ENCODE data around the gene ADAM33. TPM values are rescaled to one million over a fixed set of nuclear protein-coding genes. Genes with fewer than 3 reads are reported as not detected.

ADAM33 gene
- total RNA-seq, 4 donors from 2014 or later: 2.6 to 6.4 (median 3.1) TPM

- no peaks in the 10 kb centered on the region for H3K4me1 ChIP-seq
- TF ChIP-seq POLR2A (IDR thresholded peaks at IDR 0.05) (no peak), CTCF (IDR thresholded peaks at IDR 0.05 in 4 of 5, conservative IDR thresholded peaks at IDR 0.05 in 1 of 5) (no peak)
- DNase-seq (no peak), ATAC-seq (no peak)
- no peak within 1 kb of the TSS for H3K4me3 ChIP-seq
- intact Hi-C loops (cut with DNase I; ENCODE audit: low total_unique reads): no loop called here
- in situ Hi-C loops (cut with MboI; ENCODE audit: low sequenced_read_pairs in 4 of 4): loop anchor here in 1 of 4 donors (10.0 kb wide), 1 partner anchor 52 kb away; the partner anchor contains the start of gene SIGLEC1
- H3K36me3 ChIP-seq: no peaks in the 10 kb centered on the region
- H3K9me3 ChIP-seq: no peaks in the 10 kb centered on the region
- H3K27ac ChIP-seq: no peak within 1 kb of the TSS
- peaks cover 15 to 23% (median 19%) of the 10 kb centered on the region in 3 donors for H3K27me3 ChIP-seq
Measured at GRCh38 chr20:3663031-3663701, 18.6 kb downstream of the ADAM33 start, which contains the start of gene GFRA4. GFRA4 (minus strand) TSS chr20:3663399; CDS start chr20:3663399, 0 bp downstream.

- Histone ChIP-seq H3K4me1 (no peaks in the 10 kb centered on the region), H3K27ac (no peak overlapping the region), H3K9me3 (no peaks in the 10 kb centered on the region), H3K4me3 (no peak overlapping the region), H3K36me3 (no peaks in the 10 kb centered on the region), H3K27me3 (peaks cover 15 to 23% (median 19%) of the 10 kb centered on the region in 3 donors)
- intact Hi-C loops (cut with DNase I; ENCODE audit: low total_unique reads): no loop called here
- in situ Hi-C loops (cut with MboI; ENCODE audit: low sequenced_read_pairs in 4 of 4): loop anchor here in 1 of 4 donors (10.0 kb wide), 1 partner anchor 53 kb away; the partner anchor contains the start of gene SIGLEC1
- DNase-seq (no peak), ATAC-seq (no peak)
- TF ChIP-seq CTCF (IDR thresholded peaks at IDR 0.05 in 4 of 5, conservative IDR thresholded peaks at IDR 0.05 in 1 of 5): no peak
- no peak for TF ChIP-seq POLR2A (IDR thresholded peaks at IDR 0.05)
Measured at GRCh38 chr20:3661814-3662665, 19.8 kb downstream of the ADAM33 start.

- no peak overlapping the region for H3K27ac ChIP-seq
- H3K27me3 ChIP-seq: peaks cover 15 to 23% (median 19%) of the 10 kb centered on the region in 3 donors
- TF ChIP-seq CTCF (IDR thresholded peaks at IDR 0.05 in 4 of 5, conservative IDR thresholded peaks at IDR 0.05 in 1 of 5) (no peak), POLR2A (IDR thresholded peaks at IDR 0.05) (no peak)
- no peak overlapping the region for H3K4me3 ChIP-seq
- no peaks in the 10 kb centered on the region for H3K4me1 ChIP-seq
- H3K36me3 ChIP-seq: no peaks in the 10 kb centered on the region
- intact Hi-C loops (cut with DNase I; ENCODE audit: low total_unique reads): no loop called here
- DNase-seq (no peak), ATAC-seq (no peak)
- no peaks in the 10 kb centered on the region for H3K9me3 ChIP-seq
- in situ Hi-C loops (cut with MboI; ENCODE audit: low sequenced_read_pairs in 4 of 4): loop anchor here in 1 of 4 donors (10.0 kb wide), 1 partner anchor 54 kb away; the partner anchor contains the start of gene SIGLEC1
Measured at GRCh38 chr20:3661060-3661813, 20.6 kb downstream of the ADAM33 start.

GRCh38 chr20:3660262-3661059, 21.3 kb downstream of the ADAM33 start:
- Histone ChIP-seq H3K9me3 (no peaks in the 10 kb centered on the region), H3K4me3 (no peak overlapping the region), H3K27me3 (peaks cover 15 to 23% (median 19%) of the 10 kb centered on the region in 3 donors), H3K4me1 (no peaks in the 10 kb centered on the region), H3K27ac (no peak overlapping the region), H3K36me3 (no peaks in the 10 kb centered on the region)
- ATAC-seq (no peak), DNase-seq (no peak)
- in situ Hi-C loops (cut with MboI; ENCODE audit: low sequenced_read_pairs in 4 of 4) (loop anchor here in 1 of 4 donors (10.0 kb wide), 1 partner anchor 54 kb away; the partner anchor contains the start of gene SIGLEC1), intact Hi-C loops (cut with DNase I; ENCODE audit: low total_unique reads) (no loop called here)
- TF ChIP-seq POLR2A (IDR thresholded peaks at IDR 0.05): no peak
- TF ChIP-seq CTCF (IDR thresholded peaks at IDR 0.05 in 4 of 5, conservative IDR thresholded peaks at IDR 0.05 in 1 of 5): no peak

Measured in gastrocnemius medialis (tissue), 4 donors.